CD4-positive, alpha-beta T cell treated with Interleukin-10 for 1 hour (primary cell): ENCODE measurements around the gene NCOA4.
A peak's percentile ranks its signal among the peaks of the same experiment; 100 is the strongest.
"Not testable (repeated sequence)": the region's sequence is repeated elsewhere in the genome, so short reads cannot be mapped to it uniquely, and the experiment has no call there.

Experiments
- DNase-seq: peaks from one replicate; pipeline ENCODE4 v3.0.0-alpha.2; 2020

Gene NCOA4

DNA sequence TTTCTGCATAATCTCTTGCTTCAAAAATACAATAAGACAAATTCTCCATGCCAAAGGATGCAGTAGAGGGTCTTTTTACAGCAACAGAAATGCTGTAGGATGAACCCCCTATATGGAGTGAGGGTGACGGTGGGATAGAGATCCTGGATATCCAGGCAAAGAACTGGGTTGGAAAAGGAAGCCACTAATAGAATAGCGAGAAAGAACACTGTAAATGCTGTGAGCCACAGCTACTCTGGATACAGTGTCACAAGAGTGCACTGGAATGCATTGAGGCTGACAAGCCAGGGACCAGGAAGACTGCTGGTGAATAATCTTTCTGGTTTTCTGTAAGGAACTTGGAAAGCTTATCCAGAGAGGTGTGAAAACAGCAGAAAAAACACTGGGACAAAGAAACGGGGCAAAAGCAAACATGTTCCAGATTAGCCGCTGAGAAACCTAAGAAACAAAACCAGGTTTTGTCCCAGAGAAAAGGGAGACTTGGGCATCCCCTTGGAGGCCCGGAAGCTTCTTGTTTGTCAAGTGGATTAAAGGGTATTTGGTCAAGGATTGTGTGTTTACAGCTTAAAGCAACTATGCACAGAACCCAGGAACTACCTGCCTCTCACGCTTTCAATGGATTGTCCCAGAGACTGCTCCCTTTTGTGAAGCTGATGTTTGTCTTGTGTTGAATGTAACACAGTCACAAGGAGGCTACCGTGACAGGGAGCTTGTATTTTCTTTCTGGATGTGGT, 21.8 kb upstream of the NCOA4 start:
- DNase-seq: no peak

DNA sequence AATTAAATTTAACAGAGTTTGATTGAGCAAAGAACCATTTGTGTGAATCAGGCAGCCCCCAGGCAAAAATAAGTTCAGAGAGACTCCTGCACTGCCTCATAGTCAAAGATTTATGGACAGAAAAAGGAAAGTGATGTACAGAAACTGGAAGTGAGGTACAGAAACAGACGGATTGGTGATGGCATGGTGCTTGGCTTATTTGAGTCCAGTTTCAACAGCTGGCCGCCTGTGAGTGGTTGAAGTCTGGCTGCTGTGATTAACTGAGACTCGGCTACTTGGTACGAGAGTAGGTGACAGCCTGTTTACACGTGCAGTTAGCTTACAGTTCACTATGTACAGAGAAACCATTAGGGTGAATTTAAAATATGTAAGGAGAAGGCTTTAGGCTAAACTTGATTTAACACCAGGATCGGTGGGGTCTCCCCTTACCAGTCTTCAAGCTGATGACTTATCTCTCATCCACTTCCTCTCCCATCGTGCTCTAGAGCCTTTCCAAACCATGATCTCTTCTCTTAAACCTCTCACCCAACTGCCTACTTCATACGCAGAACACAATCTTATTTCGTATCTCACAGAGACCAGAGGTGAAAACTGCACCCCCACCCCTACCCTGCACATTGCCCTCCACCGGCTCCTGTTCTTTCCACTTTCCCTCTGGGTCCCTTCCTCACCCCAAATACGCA, 20.7 kb upstream of the NCOA4 start:
- DNase-seq: no peak

- DNase-seq: not testable (repeated sequence)
These were observed 19.0 kb upstream of the NCOA4 start for GRCh38 chr10:46049497-46049831.

DNA sequence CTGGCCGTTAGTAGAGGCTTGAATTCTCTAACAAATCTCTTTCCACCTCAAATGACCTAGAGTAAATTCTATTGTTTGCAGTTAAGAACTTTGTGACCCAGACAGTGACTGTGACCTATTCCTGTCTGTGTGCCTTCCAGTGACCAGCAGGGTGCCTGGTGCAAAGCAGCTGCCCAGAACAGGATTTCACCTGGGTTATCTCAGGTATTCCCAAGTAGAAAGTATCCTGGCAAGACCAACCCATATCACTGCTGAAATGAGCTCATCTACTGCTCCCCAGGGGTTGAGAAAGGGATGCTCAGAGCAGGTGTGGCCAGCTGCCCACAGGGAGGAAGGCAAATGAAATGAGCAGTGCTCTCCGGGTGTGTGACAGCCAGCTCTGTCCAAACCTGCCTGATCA, 17.7 kb upstream of the NCOA4 start:
- DNase-seq: no peak

- no peak for DNase-seq
These were observed 15.8 kb upstream of the NCOA4 start, which contains the start of gene MSMB for GRCh38 chr10:46046261-46046660. Gene MSMB, minus strand, starts transcription at chr10:46046269. Its CDS starts 32 bp downstream, at chr10:46046237.

GRCh38 chr10:46042527-46042926, 12.1 kb upstream of the NCOA4 start:
- DNase-seq: no peak

DNA sequence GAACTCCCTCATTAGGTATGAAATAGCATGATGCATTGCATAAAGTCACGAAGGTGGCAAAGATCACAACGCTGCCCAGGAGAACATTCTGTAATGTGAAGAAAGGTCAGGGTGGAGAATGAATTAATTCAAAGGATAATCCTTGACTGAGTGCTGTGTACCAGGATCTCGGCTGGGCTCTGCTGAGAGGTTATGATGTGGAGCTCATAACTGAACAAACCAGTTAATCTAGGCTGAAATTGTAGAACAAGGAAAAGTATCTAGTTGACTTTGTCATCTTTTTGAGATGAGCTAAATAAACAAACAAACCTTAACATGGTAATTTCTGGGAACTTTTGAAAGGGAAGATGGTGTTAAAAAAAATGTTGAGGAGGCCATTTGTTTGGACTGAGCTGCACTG, 9.6 kb upstream of the NCOA4 start:
- no peak for DNase-seq

GRCh38 chr10:46037107-46037825, 6.8 kb upstream of the NCOA4 start:
- DNase-seq: no peak

DNA sequence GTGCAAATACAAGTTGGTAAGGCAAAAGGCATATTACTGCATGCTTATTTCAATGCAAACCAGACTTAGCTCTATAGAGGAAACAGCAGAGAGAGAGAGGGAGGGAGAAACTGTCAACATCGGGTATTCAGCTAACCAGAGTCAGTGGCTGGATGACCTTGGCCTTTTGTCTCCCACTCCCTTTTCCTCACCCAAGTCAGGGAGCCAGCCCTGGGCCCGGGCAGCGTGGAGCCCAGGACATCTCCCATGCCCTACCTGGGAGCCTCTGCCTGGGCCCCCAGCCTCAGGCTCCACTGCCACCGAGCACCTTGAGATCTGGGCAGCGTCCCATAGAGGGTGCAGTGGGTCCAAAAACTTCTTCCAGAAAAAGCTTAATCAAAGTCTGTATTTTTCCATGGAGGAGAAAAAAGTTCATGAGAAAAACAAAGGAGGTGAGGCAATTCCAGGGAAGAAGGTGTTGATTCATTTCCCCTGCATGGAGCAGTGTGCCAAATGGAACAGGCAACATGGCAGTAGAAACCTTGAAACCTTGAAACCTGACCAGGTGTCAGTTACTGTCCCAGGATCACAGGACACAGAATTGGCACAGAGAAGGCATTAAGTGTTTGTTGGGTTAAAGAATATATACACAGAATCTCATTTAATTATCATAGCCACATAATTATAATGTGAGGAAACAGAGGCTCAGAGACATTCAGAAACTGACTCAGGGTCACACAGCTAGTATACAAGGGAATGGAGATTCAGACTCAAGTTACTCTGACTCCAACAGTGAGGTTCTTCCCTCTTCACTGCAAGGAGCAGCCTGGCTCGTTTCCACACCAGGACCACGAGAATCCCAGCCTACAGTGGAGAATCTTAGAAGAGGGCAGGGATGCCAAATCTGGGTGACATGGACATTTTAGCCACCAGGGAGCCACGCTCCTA, 5.8 kb upstream of the NCOA4 start:
- no peak for DNase-seq

- no peak for DNase-seq
These were observed 3.2 kb upstream of the NCOA4 start for GRCh38 chr10:46033602-46034011.

GRCh38 chr10:46031648-46032532, 1.5 kb upstream of the NCOA4 start:
- no peak for DNase-seq

DNA sequence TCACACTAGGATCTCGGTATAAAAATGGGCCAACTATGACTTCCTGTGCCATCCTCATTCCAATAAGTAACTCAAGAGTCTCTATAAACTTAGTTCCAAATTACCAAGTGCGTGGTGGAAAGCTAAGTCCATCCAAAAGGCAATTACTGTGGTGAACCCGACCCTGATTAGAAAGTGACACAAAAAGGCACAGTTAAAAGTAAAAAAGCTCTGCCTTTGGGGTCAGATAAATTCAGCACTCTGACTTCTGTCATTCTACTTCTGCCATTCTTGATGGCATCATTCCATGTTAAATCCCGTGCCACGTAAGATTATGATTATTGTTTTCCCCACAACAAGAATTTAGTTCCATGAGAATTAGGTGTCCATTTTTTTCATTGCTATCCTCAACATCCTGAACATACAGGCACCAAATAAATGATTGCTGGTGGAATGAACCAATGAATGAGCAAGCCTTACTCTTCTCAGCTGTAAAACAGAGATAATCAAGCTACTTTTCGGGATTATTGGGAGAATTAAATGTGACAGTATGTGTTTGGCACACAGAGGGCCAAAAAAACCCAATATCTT, 877 bp downstream of the NCOA4 start:
- no peak for DNase-seq

- peak; percentile 73 for DNase-seq
These were observed 1.6 kb downstream of the NCOA4 start for GRCh38 chr10:46028584-46029460.

- DNase-seq: no peak
These were observed 4.3 kb downstream of the NCOA4 start for GRCh38 chr10:46026106-46026505.

DNA sequence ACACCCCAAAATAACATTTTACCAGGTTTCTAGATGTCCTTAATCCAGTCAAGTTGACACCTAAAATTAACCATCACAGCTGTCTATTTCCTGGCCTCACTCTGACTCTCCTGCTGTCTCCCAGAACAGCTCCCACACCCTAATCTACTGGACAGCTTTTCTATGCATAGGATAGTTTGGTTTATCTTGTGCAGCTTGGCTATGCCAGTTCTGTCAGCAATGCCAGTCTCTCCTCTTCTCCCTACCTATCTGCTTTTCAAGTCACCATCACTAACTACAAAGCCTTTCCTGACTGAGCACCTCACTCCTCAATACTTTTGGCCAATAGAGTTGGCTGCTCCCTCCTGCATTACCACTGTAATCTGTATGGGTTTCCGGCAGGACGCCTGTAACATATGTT, 5.0 kb downstream of the NCOA4 start:
- DNase-seq: no peak

DNA sequence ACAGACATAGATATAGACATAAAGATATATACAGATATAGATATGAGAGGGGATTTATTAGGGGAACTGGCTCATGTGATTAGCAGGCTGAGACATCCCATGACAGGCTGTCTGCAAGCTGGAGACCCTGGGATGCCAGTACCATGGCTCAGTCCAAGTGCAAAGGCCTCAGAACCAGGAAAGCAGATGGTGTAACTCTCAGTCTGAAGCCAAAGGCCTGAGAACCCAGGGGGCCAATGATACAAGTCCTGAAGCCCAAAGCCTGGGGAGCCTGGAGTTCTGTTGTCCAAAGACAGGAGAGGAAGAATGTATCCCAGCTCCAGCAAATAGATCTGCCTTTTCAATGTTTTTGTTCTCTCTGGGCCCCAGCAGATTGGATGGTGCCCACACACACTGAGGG, 5.5 kb downstream of the NCOA4 start:
- DNase-seq: no peak

- peak; percentile 83 for DNase-seq
These were observed 7.3 kb downstream of the NCOA4 start for GRCh38 chr10:46022978-46023702.

DNA sequence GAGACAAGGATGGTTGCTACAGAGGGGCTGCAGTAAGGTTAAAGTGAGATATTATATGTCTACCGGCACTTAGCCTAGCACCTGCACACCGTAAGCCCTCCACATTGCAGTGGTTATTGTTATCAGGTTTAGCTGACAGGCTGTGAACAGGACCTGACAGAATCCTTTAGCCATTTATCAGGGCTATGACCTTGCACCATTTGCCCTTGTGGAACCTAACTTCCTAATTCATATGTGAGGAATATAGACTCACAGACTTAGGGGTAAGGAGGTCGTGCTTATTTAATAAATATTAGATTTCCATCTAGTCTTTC, 10.1 kb downstream of the NCOA4 start:
- DNase-seq: no peak

- DNase-seq: no peak
These were observed 10.7 kb downstream of the NCOA4 start for GRCh38 chr10:46019569-46020343.
